HG02759 (cell line): Measurements from ENCODE around the gene PTMS.

Experiments
- ATAC-seq: cut with Tn5 transposase; IDR thresholded peaks from one replicate; pipeline ENCODE4 v1.9.1; 2021; ENCODE audit warnings: mild to moderate bottlenecking, moderate library complexity; ENCODE audit not compliant: unreplicated experiment

PTMS gene

DNA sequence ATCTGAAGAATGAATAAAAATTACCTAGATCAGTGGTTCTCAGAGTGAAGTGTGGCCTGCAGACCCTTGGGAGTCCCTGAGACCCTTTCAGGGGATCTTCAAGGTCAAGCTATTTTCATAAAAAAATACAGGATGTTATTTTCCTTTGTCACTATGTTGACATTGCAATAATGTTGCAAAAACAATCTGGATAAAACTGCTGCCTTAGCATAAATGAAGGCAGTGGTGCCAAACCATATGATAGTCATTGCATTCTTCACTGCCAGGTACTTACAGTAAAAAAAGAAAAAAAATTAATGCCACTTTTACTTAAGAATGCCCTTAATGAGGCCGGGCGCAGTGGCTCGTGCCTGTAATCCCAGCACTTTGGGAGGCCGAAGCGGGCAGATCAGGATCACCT, 21.1 kb downstream of the PTMS start:
- no peak for ATAC-seq

DNA sequence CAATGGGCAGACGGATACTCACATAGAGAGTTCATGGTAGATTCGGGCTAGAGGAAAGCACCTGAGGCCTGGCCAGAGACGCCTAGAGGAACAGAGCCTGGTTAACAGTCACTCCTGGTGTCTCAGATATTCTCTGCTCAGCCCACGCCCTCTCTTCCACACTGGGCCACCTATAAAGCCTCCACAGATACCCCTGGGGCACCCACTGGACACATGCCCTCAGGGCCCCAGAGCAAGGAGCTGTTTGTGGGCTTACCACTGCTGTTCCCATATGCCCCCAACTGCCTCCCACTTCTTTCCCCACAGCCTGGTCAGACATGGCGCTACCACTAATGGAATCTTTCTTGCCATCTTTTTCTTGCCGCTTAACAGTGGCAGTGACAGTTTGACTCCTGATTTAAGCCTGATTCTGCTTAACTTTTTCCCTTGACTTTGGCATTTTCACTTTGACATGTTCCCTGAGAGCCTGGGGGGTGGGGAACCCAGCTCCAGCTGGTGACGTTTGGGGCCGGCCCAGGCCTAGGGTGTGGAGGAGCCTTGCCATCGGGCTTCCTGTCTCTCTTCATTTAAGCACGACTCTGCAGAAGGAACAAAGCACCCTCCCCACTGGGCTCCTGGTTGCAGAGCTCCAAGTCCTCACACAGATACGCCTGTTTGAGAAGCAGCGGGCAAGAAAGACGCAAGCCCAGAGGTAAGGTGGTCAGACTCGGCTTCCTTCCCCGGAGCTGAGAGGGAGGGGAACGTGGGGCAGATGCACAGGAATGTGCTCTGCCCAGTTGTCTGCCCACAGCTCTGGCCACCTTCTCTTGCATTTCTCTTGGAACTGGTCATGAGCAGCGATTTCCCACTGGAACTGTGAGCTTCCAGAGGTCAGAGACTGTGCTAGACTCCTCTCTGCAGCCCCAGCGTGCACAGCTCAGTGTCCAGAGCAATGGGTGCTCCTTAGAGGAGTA, 23.1 kb downstream of the PTMS start, which contains the start of gene CD4:
Gene CD4 (plus strand): TSS at position 557 of the 953 bp plus-strand sequence. CDS start 10,611 bp downstream, outside the sequence.
- no peak for ATAC-seq

DNA sequence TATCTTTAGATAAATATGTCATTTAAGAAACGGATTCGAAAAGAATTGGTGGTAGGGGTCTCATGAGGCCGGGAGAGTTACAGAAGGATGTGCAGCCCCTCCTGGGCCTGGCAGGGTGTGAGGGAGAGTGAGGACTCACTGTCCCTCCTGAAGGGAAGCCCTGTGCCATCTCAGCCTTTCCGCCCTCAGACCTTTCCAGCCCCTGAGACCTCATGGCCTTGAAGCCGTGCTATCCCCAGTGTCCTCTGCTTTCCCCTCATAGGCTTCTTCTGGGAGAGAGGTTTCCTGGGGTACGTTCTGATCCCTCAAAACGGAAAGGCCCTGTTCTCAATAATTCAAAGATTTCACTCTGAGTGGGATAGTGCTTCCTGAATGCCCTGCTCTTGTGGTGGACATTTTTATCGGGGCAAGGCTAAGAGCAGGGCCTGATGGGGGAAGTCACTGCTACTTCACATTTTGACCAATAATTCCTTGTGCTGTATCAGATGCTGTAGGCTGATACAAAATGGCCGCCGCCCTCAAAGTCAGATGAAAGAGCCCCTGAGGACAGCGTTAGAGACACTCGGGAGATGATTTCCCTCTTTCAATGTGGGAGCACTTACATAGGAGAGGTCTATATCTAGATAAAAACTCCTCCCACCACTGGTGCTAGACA, 24.5 kb downstream of the PTMS start:
- ATAC-seq = no peak

DNA sequence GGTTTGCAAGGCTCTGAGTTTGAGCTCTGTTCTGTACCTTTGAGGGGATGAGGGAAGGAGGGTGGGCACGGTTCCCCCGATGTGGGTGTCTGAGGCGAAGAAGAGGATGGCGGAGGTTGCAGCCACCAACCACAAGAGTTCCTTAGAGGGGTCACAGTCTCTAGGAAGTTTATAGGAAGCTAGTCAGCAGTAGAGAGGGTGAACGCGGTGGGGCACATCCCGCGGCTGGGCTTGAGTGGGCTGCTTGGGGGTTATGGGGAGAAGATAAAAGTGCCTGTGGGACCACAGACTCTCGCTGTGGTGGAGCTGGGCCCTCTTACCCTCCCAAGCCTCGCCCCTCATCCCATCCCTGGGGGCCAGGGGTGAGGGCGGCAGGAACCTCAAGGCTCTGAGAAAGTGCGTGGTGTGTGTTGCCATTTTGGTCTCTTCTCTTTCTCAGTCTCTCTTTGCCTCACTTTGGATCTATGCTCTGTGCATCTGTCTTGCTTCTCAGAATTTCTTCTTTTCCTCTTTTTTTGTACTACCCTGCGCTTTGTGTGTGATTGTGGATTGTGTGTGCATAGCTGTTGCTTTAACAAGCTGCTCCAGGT, 25.9 kb downstream of the PTMS start:
- ATAC-seq = no peak

DNA sequence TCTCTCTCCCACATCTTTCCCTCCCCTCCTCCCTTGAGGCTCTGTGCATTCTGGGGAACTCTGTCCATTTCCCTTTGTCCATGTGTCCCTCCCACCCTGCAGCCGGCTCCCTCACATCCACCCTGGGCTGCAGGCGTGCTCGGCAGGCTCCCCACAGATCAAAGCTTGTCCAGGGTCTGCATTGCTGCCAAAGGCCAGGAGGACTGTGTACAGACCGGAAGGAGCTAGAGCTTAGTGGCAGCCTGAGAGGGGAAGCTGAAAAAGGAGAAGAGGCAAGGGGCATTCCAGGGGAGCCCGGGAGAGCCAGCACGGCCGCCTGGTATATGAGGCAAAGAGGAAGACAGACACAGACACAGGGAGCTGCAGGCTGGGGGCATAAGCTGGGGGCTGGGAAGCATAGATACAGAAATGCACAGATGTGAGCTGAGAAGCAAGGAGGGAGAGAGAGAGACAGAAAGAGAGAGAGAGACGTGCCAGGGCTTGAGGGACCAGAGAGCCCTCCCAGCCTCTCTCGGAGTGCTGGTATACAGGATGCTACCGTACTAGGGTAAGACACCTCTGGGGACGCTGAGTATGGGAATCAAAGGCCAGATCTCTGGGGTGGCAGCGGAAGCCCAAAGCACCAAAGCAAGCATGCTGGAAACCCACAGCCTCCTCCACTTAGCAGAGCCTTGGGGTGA, 26.5 kb downstream of the PTMS start:
- no peak for ATAC-seq

DNA sequence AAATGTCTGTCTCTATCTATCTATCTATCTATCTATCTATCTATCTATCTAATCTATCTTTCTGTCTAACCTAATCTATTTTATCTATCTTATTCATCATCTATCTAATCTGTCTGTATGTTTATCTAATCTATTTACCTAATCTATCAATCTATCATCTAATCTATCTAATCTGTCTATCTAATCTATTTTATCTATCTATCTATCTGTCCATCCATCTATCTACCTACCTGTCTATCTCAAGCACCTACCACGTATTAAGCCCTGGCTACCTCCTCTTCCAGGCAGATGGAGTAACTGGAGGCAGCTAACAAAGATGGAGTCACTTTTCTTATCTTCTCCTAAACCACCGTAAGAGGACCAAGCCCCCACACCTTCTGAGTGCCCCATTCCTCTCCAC, 28.9 kb downstream of the PTMS start:
- no peak for ATAC-seq

DNA sequence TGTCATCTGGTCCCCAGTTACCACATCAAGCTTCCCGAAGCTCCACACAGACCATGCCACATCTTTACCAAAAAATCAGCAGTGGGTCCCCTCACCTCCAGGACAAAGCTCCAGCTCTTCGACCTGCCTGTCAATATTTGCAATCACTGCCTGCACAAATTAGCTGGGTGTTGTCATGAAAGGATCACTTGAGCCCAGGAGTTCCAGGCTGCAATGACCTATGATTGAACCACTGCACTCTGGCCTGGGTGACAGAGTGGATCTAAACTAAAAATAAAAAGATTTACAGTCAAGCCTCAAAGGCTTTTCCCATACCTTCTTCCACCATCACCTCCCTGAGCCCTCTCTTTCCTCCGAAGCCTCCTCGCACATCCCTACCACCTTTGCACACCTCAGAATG, 30.4 kb downstream of the PTMS start:
- no peak for ATAC-seq

DNA sequence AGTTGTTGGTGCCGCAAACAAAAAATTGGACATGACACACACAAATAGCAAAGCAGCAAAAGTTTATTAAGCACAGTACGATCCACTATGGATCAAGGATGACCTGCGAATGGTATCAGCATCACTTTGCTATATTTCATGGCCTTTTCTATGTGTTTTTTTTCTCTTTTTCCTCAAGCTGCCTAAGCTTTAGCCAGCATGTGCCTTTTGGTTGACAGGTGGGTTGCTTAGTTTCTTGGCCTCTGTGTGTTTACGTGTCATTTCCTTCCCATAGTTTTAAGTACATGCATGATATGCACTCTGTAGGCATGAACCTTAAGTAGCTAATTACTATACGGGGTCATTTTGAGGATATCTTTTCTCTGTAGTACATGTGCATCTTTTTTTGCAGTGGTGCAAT, 33.0 kb downstream of the PTMS start:
- no peak for ATAC-seq

DNA sequence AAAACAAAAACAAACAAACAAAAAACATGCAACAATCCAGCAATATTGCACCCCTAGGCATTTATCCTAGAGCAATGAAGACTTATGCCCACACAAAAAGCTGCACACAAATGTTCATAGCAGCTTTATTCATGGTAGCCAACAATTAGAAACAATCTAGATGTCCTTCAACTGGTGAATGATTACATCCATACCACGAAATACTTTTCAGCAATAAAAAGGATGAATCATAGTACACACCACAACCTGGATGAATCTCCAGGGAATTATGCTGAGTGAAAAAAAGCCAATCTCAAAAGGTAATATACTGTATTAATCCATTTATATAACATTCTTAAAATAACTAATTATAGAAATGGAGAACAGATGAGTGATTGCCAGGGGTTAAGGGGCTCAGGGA, 41.0 kb downstream of the PTMS start:
- ATAC-seq = no peak

DNA sequence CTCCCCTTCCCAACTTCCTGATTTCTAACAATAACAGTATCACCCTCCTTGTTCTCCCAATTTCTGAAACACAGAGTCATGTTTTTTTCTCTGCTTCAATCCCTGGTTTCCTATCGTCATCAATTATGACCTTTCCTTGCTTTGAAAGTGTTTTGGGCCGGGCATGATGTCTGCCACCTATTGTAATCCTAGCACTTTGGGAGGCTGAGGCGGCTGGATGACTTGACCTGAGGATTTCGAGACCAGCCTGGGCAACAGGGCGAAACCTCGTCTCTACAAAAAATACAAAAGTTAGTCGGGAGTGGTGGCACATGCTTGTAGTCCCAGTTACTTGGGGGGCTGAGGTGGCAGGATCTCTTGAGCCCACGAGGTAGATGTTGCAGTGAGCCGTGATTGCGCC, 42.9 kb downstream of the PTMS start:
- no peak for ATAC-seq

DNA sequence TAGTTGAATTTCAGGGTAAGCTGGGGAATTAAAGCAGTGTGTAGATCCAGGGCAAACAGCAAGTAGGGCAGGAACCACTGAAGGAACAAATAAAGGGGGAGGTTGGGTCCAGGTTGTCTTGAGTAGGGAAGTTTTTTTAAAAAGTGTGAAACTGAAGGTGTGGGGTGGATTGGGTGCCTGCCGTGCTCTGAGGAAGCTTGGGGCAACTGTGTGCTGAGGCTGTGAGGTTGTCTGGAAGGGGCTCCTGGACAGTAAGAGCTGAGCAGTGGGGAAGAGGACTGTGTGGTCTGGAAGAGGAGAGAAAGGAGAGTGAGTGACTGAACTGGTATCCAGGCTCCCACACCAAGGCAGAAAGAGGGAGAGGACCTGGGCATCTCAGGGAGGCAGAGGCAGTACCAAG, 44.6 kb downstream of the PTMS start:
- no peak for ATAC-seq

DNA sequence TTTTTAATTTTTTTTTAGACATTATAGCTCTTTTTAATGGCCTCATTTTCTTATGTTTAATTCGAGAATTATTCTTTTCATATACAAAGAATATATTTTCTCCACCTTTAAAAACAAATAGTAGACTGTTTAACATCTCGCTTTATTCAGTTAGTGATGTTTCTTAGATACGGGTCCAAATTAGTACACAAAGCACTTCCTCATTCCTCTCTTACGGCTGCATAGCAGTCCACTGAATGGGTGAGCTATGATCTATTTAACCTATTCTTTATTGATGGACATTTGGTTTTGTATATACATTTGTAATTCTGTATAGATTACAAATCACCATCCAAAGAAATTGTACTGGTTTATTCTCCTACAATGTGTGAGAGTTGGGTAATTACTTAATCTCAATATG, 47.2 kb downstream of the PTMS start:
- no peak for ATAC-seq

DNA sequence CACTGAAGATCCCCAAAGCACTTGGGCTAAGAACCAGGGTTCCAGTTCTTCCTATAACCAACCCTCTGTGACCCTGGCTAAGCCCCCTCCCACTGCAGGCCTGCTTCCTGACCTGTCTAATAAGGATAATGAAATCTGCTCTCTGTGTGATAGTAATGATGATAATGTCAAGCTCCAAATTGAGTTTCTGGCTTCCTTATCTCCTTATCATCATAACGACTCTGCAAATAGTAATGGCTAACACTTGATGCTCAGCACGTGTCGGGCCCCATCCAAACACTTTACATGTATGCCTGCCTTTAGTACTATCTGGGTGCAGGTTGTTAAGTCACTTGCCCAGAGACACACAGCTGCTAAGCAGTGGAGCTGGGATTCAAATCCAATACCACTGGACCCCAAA, 50.4 kb downstream of the PTMS start:
- ATAC-seq = no peak

DNA sequence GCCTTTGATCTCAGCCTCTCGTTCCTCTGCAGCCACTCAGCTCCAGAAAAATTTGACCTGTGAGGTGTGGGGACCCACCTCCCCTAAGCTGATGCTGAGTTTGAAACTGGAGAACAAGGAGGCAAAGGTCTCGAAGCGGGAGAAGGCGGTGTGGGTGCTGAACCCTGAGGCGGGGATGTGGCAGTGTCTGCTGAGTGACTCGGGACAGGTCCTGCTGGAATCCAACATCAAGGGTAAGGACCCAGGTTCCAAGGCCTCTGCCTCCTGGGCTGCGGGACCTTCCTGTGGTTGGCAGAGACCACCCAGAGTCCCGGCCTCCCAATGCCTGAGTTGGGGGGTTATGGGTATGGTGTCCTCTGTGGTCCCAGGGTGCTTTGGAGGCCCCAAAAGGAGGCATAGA, 50.9 kb downstream of the PTMS start:
- ATAC-seq = no peak

DNA sequence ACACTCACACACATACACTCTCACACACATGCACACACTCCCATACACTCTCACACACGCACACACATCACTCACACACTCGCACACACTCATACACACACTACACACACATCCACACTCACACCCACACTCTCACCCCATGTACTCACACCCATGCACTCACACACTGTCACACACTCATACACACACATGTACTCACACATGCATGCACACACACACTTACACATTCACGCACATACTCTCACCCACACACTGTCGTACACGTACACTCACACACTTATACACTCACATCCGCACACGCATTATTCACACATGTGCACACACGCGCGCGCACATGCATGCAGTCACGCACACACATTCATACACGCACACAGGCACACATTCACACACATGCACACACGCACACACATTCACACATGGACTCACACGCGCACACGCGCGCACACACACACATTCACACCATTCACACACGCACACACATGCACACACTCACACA, 51.5 kb downstream of the PTMS start:
- ATAC-seq = no peak

DNA sequence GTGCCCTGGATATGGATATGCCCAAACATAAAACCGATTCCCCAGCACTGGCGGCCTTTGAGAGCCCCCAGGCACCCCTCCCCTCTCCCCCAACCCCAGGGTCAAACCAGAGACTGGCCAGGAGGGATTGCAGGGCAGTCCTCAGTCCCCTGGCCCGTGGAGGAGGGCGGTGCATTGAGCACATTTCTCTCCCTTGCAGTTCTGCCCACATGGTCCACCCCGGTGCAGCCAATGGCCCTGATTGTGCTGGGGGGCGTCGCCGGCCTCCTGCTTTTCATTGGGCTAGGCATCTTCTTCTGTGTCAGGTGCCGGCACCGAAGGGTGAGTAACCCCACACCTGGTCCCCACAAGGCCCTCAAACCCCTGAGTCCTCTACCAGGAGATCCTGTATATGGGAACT, 52.1 kb downstream of the PTMS start:
- no peak for ATAC-seq

DNA sequence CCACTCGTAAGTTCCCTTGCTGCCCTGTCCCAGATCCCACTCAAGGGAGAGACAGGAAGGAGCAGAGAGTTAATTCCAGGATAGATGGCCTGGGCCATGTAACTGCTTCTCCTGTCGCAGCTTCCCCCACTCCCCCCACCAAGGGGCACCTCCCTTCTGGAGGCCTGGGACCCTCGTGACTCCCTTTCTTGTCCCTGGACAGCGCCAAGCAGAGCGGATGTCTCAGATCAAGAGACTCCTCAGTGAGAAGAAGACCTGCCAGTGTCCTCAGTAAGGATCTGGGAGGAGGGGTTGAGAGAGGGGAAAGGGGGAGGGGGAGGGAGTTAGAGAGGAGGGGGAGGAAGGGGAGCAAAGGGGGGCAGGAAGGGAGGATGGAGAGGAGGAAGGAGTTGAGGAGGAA, 52.5 kb downstream of the PTMS start:
- no peak for ATAC-seq

DNA sequence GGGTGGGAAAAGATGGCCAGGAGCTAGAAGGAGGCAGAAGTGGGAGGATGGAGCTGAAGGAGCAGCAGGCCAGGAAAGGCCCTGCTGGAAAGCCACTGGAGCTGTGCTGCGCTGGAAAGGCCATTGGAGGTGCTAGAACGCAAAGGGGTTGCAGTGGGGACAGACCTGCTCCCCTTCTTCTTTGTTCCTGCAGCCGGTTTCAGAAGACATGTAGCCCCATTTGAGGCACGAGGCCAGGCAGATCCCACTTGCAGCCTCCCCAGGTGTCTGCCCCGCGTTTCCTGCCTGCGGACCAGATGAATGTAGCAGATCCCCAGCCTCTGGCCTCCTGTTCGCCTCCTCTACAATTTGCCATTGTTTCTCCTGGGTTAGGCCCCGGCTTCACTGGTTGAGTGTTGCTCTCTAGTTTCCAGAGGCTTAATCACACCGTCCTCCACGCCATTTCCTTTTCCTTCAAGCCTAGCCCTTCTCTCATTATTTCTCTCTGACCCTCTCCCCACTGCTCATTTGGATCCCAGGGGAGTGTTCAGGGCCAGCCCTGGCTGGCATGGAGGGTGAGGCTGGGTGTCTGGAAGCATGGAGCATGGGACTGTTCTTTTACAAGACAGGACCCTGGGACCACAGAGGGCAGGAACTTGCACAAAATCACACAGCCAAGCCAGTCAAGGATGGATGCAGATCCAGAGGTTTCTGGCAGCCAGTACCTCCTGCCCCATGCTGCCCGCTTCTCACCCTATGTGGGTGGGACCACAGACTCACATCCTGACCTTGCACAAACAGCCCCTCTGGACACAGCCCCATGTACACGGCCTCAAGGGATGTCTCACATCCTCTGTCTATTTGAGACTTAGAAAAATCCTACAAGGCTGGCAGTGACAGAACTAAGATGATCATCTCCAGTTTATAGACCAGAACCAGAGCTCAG, 53.2 kb downstream of the PTMS start:
- ATAC-seq = no peak

DNA sequence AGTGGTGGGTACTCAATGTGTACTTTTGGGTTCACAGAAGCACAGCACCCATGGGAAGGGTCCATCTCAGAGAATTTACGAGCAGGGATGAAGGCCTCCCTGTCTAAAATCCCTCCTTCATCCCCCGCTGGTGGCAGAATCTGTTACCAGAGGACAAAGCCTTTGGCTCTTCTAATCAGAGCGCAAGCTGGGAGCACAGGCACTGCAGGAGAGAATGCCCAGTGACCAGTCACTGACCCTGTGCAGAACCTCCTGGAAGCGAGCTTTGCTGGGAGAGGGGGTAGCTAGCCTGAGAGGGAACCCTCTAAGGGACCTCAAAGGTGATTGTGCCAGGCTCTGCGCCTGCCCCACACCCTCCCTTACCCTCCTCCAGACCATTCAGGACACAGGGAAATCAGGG, 54.0 kb downstream of the PTMS start:
- ATAC-seq = no peak
